Upper lobe of left lung (tissue), 6 donors: ENCODE results near the gene HOXA2. TPM values are rescaled to one million over a fixed set of nuclear protein-coding genes. Genes with fewer than 3 reads are reported as not detected.

Experiments
- ATAC-seq, 2 donors: fragments of 200-7000 bp; cut with Tn5 transposase; one replicate each; pipeline ENCODE4 v1.9.1; 2022; ENCODE audit warnings: mild to moderate bottlenecking in 2 of 2, moderate library complexity in 2 of 2; ENCODE audit not compliant: low FRiP score in 2 of 2
- DNase-seq, 2 donors: peaks; one replicate each; pipeline ENCODE4 v3.0.0-alpha.2; 2019 to 2020
- H3K27ac ChIP-seq, 4 donors: fragments of 200-600 bp; sonication (generic); one replicate each; pipeline ENCODE4 v1.5.1; 2016 to 2019
- H3K27me3 ChIP-seq, 4 donors: fragments of 200-600 bp; sonication (generic); one replicate each; pipeline ENCODE4 v1.5.1; 2017 to 2019
- H3K36me3 ChIP-seq, 4 donors: fragments of 200-600 bp; sonication (generic); one replicate each; pipeline ENCODE4 v1.5.1; 2016 to 2019
- H3K4me1 ChIP-seq, 4 donors: fragments of 200-600 bp; sonication (generic); one replicate each; pipeline ENCODE4 v1.5.1; 2018 to 2019
- H3K4me3 ChIP-seq, 4 donors: fragments of 200-600 bp; sonication (generic); one replicate each; pipeline ENCODE4 v1.5.1; 2017 to 2019; ENCODE audit warnings: mild to moderate bottlenecking in 2 of 4, moderate library complexity in 1 of 4
- H3K9me3 ChIP-seq, 4 donors: fragments of 200-600 bp; sonication (generic); one replicate each; pipeline ENCODE4 v1.5.1; 2018 to 2019
- EP300 ChIP-seq, 4 donors: sonication (generic); formaldehyde crosslinking; IDR thresholded peaks; one replicate each; pipeline ENCODE4 v1.5.1; 2017; ENCODE audit warnings: antibody characterized with exemption in 4 of 4, control low read depth in 2 of 4
- POLR2A ChIP-seq, 4 donors: fragments of 450-650 bp; IDR thresholded peaks; one replicate each; pipeline ENCODE4 v1.5.1; 2016 to 2017; ENCODE audit warnings: antibody characterized with exemption in 4 of 4, mild to moderate bottlenecking in 2 of 4
- POLR2AphosphoS5 ChIP-seq, 2 donors: sonication (generic); formaldehyde crosslinking; IDR thresholded peaks; one replicate each; pipeline ENCODE4 v1.5.1; 2017; ENCODE audit warnings: antibody characterized with exemption in 2 of 2
- WGBS, 2 donors: methylation state at CpG; one replicate each; pipeline ENCODE4 v1.1.5; 2017 to 2018; 5-methylcytosine and 5-hydroxymethylcytosine counted together
- total RNA-seq, 6 donors: library from RNA; depleted of rRNA in 4 of 6; stranded (reverse); fragments of >200 nt in 4 of 6; gene quantifications; one replicate each; pipeline versions ENCODE4 v1.1.0 to v1.2.1, GENCODE V29; 2016 to 2021
- TF ChIP-seq, protein P1 (sequence below), 6 experiments: fragments of 450-650 bp in 4 of 6; fragments of 200-600 bp in 2 of 6; sonication (generic) in 2 of 6; IDR thresholded peaks; one replicate each; pipeline ENCODE4 v1.5.1; 2016 to 2019; ENCODE audit warnings: antibody characterized with exemption in 6 of 6
- donor health status: DM: no; HTN: no; CAD: no; lungs with moderate emphysema.
- donor health status: DM: no; HTN: yes; CAD: no; lungs with severe emphysema.

Gene HOXA2
- total RNA-seq, 6 donors from 2014 or later, result 0.30 to 3.0 (median 0.86) TPM; not detected in 1

DNA sequence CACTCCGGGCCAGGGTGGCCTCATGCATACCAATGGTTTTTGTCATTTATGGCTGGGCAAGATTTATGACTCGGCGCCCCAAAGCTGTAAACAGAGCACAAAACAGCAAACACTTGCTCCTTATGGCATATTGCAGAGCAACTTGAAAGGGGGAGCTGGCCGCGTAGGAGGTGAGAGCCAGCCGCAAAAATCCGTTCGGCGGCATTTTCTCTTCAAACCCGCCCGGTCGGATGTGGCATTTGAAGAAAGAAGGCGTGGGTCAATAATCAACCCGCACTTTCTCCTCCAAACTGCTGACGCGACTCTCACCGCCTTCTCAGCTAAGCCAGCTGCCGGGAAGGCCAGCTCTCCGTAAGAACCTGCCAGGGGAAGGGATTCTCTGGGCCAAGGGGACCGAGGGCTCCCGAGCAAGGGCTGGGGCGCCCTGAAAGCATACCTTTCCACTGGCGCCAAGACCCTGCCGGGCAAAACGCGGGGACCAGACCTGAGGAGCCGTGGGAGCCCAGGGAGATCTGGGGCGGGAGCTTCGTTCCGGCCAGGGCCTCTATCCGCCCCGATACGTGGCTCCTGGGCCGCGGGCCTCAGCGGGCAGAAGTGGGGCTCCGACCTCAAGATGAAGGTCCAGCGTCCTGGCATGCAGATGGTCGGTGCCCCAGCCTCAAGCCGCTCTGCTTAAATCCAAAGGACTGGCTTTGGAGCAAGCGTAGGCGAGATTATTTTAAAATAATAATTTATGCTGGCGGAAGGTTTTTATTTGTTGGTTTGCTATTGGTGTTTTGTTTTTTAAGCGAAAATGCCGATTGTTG, 12.9 kb upstream of the HOXA2 start:
- H3K27ac ChIP-seq, result peak overlapping the region; percentile 87 to 95 (median 90)
- no peaks in the 10 kb centered on the region for H3K9me3 ChIP-seq
- H3K4me3 ChIP-seq, result peak overlapping the region; percentile 29 to 59 (median 44)
- H3K27me3 ChIP-seq, result peaks cover 0 to 3% (median 1%) of the 10 kb centered on the region in 4 donors
- 43 to 54% methylated on average over 31 to 40 of the region's 45 CpGs for WGBS, 2 donors
- ATAC-seq (no peak), DNase-seq (peak in 1 of 2 donors; percentile 77)
- peaks cover 15 to 31% (median 25%) of the 10 kb centered on the region in 4 donors for H3K4me1 ChIP-seq
- TF ChIP-seq POLR2AphosphoS5 (IDR thresholded peaks at IDR 0.05) (peak; percentile 12 to 21), EP300 (IDR thresholded peaks at IDR 0.05) (no peak)
- no peaks in the 10 kb centered on the region for H3K36me3 ChIP-seq

DNA sequence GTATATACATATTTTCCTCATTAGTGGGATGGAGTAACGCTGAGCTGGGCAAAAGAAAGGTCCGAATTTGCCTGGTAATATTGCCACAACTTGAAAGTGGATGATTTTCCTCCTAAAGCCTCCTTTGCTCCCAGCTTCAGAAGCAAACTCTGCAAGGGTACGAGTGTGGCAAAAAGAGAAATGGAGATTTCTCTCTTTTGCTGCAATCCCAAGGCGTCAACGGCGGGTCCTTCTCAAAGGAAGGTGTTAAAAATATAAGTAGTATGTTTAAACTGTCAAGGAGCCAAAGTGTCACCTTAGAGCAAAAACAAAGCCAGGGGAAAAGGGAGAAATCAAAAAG, 12.4 kb upstream of the HOXA2 start:
- Histone ChIP-seq H3K27me3 (peaks cover 0 to 3% (median 1%) of the 10 kb centered on the region in 4 donors), H3K4me3 (peak overlapping the region; percentile 29 to 59 (median 44)), H3K9me3 (no peaks in the 10 kb centered on the region), H3K4me1 (peaks cover 13 to 31% (median 25%) of the 10 kb centered on the region in 4 donors), H3K27ac (peak overlapping the region; percentile 87 to 95 (median 90)), H3K36me3 (no peaks in the 10 kb centered on the region)
- TF ChIP-seq POLR2AphosphoS5 (IDR thresholded peaks at IDR 0.05), result no peak
- TF ChIP-seq EP300 (IDR thresholded peaks at IDR 0.05), result no peak
- TF ChIP-seq, protein P1, sequence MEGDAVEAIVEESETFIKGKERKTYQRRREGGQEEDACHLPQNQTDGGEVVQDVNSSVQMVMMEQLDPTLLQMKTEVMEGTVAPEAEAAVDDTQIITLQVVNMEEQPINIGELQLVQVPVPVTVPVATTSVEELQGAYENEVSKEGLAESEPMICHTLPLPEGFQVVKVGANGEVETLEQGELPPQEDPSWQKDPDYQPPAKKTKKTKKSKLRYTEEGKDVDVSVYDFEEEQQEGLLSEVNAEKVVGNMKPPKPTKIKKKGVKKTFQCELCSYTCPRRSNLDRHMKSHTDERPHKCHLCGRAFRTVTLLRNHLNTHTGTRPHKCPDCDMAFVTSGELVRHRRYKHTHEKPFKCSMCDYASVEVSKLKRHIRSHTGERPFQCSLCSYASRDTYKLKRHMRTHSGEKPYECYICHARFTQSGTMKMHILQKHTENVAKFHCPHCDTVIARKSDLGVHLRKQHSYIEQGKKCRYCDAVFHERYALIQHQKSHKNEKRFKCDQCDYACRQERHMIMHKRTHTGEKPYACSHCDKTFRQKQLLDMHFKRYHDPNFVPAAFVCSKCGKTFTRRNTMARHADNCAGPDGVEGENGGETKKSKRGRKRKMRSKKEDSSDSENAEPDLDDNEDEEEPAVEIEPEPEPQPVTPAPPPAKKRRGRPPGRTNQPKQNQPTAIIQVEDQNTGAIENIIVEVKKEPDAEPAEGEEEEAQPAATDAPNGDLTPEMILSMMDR (IDR thresholded peaks at IDR 0.05), result no peak
- no peak for TF ChIP-seq POLR2A (IDR thresholded peaks at IDR 0.05)
- DNase-seq, result no peak
- no peak for ATAC-seq
- 29 to 39% methylated on average over 6 of the region's 6 CpGs for WGBS, 2 donors

DNA sequence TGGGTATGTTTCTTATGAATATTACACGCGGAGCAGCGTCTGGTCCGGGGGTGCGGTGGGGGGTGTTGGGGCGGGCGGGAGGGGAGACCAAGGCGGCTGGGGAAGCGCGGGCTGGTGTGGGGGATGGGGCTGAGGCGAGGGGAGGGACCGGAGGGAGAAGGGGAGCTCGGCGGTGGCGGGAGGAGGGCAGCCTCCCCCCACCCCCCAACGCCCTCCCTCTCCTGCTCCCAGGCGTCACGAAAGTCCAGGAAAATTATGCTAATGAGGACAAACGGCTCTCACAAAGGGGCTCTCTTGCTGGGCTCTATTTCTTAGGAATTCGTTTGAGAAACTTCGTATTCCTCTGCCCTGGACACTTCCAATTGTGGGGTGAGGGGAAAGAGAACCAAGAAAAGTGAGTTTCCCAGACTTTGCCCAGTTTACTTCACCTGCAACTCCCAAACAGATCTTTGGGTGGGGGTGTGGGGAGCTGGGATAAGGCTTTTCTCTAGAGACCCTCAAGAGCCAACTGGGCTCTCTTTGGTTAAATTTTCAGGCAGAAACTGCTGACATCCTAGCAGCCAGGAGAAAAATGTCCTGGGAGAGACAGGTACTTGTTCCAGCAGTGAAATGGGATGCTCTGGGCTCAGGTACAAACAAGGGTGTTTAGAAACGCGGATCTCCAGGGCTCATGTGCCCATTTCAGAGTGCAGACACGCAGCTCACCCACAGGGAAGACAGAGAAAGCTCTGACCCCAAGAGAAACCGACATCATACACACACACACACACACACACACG, 11.7 kb upstream of the HOXA2 start:
- DNase-seq (peak in 1 of 2 donors; percentile 80), ATAC-seq (peak; percentile 3 to 60)
- Histone ChIP-seq H3K4me3 (peak overlapping the region; percentile 46 to 76 (median 60)), H3K27ac (peak overlapping the region; percentile 89 to 95 (median 91)), H3K27me3 (peaks cover 0 to 3% (median 1%) of the 10 kb centered on the region in 4 donors), H3K36me3 (no peaks in the 10 kb centered on the region), H3K4me1 (peaks cover 11 to 32% (median 27%) of the 10 kb centered on the region in 4 donors), H3K9me3 (no peaks in the 10 kb centered on the region)
- 21 to 38% methylated on average over 12 to 16 of the region's 26 CpGs for WGBS, 2 donors
- no peak for TF ChIP-seq POLR2A (IDR thresholded peaks at IDR 0.05)
- TF ChIP-seq, protein P1 (IDR thresholded peaks at IDR 0.05), result no peak
- TF ChIP-seq POLR2AphosphoS5 (IDR thresholded peaks at IDR 0.05), result peak in 1 of 2 donors; percentile 15

DNA sequence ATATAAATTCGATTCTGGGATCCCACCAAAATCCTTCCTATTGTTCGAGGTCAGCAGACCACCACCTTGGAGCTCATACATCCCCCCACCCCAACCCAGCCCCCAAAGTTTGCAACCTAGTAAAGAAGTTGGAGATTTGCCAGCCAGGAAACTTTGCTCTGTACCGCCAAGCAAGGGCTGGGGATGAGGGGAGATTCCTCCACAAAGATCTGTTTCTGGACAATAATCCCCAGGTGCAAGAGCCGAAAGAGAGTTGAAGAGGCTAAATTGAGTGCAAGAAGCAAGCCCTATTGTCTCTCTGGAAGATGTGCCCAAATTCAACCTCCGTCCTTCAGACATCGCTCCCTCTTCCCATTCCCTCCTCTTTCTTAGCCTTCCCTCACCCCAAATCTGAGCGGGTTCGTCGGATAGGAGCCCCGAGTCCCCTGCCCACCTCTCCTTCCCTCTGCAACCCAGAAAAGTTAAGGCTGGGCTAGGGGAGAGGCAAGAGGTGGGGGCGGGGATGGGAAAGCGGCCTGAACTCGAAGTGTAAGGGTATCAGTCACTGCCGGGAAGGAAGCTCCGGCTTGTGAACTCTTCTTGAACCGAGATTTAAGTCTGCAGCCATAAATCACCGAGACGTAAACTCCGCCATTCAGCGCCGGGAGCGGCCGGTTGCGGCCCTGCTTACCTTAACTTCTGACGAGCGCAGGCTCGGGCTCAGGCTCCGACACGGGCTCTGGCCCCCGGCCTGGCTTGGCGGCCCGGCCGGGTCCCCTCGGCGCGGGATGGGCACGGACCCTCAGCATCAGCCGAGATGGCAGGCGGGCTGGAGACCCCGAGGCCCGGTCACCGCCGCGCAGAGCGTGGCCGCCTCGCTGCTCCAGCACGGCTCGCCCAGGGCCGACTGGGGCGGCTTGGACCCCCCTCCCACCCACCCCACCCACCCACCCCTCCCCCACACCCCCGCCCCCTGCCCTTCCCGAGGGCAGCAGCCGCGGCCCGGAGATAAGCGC, 10.8 kb upstream of the HOXA2 start:
- H3K4me1 ChIP-seq, result peaks cover 16 to 33% (median 28%) of the 10 kb centered on the region in 4 donors
- ATAC-seq (peak in 1 of 2 donors; percentile 60), DNase-seq (peak in 1 of 2 donors; percentile 88)
- WGBS, 2 donors, result 39 to 63% methylated on average over 27 to 30 of the region's 57 CpGs
- H3K9me3 ChIP-seq, result no peaks in the 10 kb centered on the region
- H3K36me3 ChIP-seq, result no peaks in the 10 kb centered on the region
- peak overlapping the region; percentile 46 to 76 (median 60) for H3K4me3 ChIP-seq
- peaks cover 0 to 3% (median 1%) of the 10 kb centered on the region in 4 donors for H3K27me3 ChIP-seq
- H3K27ac ChIP-seq, result peak overlapping the region; percentile 89 to 95 (median 91)
- TF ChIP-seq, protein P1 (IDR thresholded peaks at IDR 0.05), result no peak
- TF ChIP-seq POLR2A (IDR thresholded peaks at IDR 0.05), result peak in 2 of 4 donors; percentile 25 to 41
- TF ChIP-seq EP300 (IDR thresholded peaks at IDR 0.05), result peak in 3 of 4 donors; percentile 62 to 71 (median 70)
- peak; percentile 78 to 80 for TF ChIP-seq POLR2AphosphoS5 (IDR thresholded peaks at IDR 0.05)
